ENCODE measurements around the gene ACAT2. TPM values are rescaled to one million over a fixed set of nuclear protein-coding genes. Genes with fewer than 3 reads are reported as not detected.
A peak's percentile ranks its signal among the peaks of the same experiment; 100 is the strongest.
"Not testable (repeated sequence)": the region's sequence is repeated elsewhere in the genome, so short reads cannot be mapped to it uniquely, and the experiment has no call there.

The ACAT2 gene
- total RNA-seq = 32.7 and 83.6 TPM in 2 replicates

DNA sequence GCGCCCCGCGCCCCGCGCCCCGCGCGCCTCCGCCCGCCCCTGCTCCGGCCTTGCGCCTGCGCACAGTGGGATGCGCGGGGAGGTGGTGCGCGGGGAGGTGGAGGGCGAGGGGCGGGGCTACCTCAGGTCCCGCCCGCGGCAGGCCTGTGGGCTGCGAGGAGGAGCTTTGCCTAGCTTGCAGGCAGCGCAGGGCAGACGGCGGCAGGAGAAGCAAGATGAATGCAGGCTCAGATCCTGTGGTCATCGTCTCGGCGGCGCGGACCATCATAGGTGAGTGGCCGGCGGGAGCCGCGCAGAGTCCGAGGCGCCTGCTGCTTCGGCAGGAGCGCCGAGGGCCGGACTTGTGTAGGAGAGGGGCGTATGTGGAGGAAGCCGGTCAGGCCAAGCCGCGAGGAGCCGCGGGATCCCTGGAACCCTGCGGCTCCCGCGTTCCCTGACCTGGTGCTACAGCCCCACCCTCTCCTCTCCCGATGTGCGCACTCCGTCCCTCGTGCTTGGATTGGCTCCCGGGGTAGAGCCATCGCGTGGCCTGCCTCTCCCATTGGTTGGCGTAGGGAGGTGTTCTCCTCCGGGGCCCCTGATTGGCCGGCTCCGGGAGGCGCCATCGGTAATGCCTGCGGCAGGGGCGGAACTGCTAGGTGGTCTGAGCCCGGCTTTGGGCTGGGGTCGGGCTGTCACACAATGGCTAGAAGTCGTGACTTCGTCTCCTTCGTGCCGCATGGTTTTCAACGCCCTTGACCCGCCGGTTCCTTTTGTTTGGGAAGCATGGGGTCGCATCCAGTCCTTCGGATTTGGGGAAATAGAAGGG lies at the start of gene ACAT2:
Gene ACAT2, plus strand, starts transcription at position 173 of the 808 bp plus-strand sequence. Its CDS starts 43 bp downstream, at position 216.
- DNase-seq (ENCODE audit: low read depth in 2 of 2) = peak; percentile 87 to 94

DNA sequence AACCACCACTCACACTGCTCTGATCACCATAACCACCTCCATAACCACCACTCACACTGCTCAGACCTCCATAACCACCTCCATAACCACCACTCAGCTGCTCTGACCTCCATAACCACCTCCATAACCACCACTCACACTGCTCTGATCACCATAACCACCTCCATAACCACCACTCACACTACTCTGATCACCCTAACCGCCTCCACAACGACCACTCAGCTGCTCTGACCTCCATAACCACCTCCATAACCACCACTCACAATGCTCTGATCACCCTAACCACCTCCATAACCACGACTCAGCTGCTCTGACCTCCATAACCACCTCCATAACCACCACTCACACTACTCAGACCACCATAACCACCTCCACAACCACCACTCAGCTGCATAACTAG lies 49.5 kb upstream of the ACAT2 start:
- not testable (repeated sequence) for DNase-seq (ENCODE audit: low read depth in 2 of 2)

DNA sequence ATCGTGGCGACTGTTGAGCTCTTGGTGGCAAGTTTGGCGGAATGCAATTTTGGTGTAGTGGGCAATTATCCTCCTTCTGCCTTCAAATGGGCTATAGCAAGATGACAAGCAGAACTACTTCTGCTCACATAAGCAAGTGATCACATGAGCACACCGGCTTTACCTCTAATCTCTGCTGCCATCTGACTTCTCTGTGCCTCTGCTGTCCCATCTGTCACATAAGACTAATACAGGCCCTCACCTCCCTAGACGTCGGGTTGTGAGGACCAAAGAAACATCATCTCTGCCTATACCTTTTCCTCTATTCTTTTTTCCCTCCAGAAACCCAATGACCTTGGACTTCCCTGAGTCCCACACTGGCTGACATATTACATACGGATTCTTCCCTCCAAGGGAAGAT lies 47.9 kb upstream of the ACAT2 start:
- DNase-seq (ENCODE audit: low read depth in 2 of 2) = no peak

DNA sequence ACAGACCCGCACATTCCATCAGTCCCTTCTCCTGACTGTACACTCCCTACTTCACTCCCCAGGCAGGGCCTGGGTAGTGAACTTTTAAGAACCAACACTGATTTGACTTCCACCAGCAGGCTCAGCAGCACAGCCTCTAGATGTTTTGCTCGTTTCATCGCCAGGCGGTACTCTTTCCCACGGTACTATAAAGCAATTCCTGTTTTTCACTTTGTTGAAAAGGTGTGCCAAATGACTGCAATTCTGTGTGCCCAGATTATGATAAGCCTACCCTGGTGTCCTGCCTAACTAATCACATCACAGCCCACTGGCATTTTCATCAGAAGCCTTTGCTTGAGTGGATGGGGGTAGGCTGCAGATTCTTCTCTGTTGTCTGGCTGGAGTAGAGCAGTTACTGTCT lies 47.4 kb upstream of the ACAT2 start:
- DNase-seq (ENCODE audit: low read depth in 2 of 2) = peak; percentile 32 to 67

DNA sequence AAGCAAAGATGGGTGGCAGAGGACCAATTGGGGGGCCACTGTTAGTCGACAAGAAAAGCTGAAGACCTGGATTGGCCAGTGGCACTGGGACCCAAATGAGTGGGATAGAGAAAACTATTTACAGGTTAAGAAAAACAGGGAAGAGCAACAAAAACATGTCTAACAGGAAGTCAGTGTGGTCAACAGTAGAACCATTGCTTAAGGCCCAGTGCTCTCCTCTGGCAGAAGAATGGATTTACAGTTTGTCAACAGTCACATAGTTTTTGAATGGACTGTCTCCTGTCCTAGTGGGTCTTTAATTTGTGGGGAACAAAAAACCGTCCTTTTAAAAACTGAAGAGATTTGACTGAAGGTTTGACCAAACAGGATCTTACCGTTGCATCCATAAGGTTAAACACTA lies 46.7 kb upstream of the ACAT2 start:
- DNase-seq (ENCODE audit: low read depth in 2 of 2) = no peak

DNA sequence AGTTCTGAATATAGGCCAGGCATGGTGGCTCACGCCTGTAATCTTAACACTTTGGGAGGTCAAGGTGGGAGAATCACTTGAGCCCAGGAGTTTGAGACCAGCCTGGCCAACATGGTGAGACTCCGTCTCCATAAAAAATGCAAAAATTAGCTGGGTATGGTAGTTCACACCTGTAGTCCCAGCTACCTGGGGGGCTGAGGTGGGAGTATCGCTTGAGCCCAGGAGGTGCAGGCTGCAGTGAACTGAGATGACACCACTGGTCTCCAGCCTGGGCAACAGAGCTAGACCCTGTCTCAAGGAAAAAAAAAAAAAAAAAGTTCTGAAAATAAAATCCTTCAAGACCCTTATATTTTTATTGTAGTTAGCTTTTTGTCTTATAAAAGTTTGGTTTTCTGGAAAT lies 46.2 kb upstream of the ACAT2 start:
- DNase-seq (ENCODE audit: low read depth in 2 of 2) = no peak

DNA sequence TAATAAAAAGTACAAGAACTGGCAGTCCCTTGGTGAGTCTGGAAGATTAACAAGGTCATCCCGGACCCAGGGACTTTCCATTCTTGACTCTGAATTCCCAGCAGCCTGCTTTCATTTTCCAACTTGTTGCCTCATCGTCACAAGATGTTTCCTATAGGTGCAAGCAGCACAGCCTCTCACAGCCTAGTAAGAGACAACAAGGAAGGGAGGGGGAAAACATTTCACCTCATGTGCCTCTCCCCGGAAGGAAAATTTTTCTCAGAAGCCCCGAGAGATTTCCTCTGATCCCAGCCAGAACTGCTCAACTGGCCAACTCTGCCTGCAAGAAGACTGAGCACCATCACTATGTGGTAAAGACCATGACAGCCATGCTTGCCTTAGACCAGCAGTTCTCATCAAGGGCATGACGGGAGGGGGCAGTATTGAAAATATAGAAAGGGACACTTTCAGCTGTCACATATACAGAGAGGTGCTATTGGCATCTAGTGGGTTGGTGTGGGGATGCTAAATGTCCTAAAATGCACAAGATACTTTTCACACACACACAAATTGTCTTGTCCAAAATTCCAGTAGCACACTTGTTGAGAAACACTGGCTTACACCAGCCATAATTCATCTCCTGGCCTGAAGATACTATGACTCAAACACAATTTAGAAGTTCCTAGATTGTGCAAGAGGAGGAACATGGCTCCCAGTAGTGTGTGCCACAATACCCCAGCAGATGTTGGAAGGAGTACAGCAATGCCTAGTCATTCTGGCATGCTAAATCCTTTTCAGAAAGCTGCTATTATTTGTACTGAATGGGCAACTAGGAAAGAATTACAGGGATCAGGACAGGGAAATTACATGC lies 45.4 kb upstream of the ACAT2 start:
- DNase-seq (ENCODE audit: low read depth in 2 of 2) = peak; percentile 52 to 59

DNA sequence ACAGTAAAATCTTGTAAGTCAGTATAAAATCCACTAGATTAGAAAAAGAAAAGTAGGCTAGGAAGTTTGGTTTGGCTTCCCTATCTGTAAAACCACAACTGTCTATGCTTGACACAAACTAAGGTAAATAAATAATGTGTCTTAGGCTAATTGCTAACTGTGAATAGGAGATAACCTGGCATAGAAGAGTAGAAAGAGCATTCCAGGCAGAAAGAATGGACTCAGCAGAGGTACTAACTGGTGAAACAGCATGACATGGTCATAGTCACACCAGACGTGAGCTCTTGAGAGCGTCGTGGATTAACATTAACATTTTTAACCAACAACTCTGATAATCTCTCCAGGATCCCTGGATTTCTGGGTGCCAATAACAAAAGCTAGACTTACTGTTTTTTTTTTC lies 43.2 kb upstream of the ACAT2 start:
- no peak for DNase-seq (ENCODE audit: low read depth in 2 of 2)

DNA sequence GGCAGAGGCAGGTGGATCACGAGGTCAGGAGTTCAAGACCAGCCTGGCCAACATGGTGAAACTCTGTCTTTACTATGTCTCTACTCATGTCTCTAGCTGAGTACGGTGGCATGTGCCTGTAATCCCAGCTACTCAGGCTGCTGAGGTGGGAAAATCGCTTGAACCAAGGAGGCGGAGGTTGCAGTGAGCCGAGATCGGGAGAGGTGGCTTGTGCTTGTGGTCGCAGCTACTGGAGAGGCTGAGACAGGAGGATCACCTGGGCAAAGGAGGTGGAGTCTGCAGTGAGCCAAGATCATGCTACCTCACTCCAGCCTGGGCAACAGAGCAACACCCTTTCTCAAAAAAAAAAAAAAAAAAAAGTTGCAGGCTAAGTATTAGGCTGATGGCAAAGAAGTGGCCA lies 42.6 kb upstream of the ACAT2 start:
- DNase-seq (ENCODE audit: low read depth in 2 of 2) = no peak

DNA sequence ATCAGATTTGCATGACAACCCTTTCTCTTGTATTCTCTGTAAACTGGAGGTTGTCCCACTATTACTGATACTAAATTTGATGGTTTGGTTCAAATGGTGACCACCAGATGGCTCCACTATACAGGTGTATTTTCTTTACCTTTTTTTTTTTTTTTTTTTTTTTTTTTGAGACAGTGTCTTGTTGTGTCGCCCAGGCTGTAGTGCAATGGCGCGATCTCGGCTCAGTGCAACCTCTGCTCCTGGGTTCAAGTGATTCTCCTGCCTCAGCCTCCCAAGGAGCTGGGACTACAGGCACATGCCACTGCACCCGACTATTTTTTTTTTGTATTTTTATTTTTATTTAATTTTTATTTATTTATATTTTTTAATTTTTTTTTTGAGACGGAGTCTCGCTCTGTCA lies 41.1 kb upstream of the ACAT2 start:
- DNase-seq (ENCODE audit: low read depth in 2 of 2) = peak; percentile 47 to 53

DNA sequence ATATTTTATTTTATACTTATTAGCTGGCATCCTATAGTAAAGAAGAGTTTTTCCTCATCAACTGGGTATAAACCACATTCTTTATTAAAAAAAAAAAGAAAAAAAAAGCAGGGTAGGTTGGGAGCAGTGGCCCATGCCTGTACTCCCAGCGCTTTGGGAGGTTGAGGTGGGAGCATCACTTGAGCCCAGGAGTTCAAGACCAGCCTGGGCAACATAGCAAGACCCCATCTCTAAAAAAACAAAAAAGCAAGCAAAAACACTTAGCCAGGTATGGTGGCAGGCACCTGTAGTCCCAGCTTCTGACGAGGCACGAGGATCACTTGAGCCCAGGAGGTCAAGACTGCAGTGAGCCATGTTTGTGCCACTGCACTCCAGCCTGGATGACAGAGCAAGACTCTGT lies 39.9 kb upstream of the ACAT2 start:
- DNase-seq (ENCODE audit: low read depth in 2 of 2) = not testable (repeated sequence)

DNA sequence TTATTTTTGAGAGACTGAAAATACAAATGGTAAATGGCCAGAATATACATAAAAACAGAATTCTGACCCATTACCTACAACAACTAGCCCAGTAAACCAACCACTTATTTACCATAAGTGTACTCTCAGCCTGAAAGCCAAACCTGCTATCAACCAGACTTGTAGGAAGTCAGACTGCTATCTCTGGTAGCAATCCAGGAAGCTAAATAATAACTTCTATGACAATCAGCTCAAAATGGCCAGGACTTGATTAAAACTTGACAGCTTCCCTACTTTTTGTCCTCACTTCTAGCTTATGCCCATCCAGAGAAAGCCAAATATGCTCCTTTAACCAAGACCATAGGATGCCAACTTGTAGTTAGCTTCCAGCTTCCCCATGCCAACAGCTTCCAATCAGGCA lies 39.2 kb upstream of the ACAT2 start:
- DNase-seq (ENCODE audit: low read depth in 2 of 2) = no peak

DNA sequence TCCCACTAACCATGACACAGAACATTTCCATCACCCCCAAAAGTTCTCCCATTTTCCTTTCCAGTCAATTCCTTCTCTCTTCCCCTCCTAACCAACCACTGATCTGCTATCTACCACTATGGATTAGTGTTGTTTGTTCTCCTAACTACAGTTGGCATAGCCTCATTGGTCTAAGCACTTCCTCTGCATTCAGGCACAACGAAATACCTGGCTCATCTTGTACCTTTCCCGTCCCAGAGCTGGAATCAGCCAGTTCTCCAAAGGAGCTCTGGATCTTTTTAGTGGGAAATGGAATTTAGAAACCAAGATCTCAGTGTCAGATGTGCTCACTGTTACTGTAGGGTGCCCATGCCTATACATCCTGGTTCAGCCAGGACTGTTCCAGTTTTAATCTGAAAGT lies 38.6 kb upstream of the ACAT2 start:
- DNase-seq (ENCODE audit: low read depth in 2 of 2) = no peak

DNA sequence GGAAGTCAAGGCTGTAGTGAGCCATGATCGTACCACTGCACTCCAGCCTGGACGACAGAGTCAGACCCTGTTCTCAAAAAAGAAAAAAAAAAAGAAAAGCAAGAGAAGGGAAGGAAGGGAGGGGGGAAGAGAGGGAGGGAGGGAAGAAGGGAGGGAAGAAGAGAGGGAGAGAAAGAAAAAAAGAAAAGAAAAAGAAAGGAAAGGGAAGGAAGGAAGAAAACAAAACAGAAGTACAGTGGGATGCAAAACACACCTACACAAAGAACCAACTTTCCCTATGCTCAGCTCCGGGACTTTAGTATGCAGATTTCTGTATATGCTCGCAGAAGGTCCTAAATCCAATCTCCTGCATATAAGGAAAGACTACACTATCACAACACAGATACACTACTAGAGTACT lies 37.1 kb upstream of the ACAT2 start:
- DNase-seq (ENCODE audit: low read depth in 2 of 2) = no peak

DNA sequence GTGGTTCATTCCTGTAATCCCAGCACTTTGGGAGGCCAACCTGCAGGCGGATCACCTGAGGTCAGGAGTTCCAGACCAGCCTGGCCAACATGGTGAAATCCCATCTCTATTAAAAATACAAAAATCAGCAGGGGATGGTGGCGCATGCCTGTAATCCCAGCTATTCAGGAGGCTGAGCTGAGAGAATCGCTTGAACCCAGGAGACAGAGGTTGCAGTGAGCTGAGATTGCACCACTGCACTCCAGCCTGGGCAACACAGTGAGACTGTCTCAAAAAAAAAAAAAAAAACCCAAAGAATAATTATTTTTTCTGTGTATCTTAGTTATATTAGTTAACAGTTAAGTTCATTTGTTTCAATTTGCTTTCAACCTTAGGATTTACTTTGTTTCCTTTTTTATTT lies 36.6 kb upstream of the ACAT2 start:
- not testable (repeated sequence) for DNase-seq (ENCODE audit: low read depth in 2 of 2)

DNA sequence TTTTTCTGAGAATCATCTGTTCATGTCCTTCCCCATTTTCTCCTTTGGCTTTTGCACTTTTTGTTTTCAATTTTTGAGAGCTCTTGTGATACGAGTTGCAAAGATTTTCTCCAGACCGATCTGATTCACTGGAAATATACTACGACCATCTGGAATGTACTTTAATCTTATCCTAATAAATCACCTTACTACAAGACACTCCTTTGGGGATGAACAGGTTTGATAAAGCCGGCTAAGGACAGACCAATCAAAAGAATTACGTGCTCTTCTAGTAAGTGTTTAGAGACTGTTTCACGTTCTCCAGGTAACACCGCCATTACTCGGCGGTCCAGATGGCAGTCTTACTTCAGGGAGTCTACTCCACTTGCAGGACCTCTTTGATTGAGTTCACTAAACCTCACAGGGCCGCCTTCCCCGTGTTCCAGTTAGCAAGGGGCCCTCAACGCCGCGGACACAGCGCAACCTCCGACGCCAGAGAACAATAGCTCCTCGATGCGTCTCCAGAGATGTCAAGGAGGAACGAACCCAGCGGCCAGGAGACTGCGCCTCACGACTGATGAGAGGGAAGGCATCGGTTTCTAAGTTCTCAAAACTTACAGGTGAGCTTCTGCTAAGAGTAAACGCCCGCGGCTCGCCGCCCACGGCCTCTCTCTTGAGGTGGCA lies 35.5 kb upstream of the ACAT2 start:
- no peak for DNase-seq (ENCODE audit: low read depth in 2 of 2)

DNA sequence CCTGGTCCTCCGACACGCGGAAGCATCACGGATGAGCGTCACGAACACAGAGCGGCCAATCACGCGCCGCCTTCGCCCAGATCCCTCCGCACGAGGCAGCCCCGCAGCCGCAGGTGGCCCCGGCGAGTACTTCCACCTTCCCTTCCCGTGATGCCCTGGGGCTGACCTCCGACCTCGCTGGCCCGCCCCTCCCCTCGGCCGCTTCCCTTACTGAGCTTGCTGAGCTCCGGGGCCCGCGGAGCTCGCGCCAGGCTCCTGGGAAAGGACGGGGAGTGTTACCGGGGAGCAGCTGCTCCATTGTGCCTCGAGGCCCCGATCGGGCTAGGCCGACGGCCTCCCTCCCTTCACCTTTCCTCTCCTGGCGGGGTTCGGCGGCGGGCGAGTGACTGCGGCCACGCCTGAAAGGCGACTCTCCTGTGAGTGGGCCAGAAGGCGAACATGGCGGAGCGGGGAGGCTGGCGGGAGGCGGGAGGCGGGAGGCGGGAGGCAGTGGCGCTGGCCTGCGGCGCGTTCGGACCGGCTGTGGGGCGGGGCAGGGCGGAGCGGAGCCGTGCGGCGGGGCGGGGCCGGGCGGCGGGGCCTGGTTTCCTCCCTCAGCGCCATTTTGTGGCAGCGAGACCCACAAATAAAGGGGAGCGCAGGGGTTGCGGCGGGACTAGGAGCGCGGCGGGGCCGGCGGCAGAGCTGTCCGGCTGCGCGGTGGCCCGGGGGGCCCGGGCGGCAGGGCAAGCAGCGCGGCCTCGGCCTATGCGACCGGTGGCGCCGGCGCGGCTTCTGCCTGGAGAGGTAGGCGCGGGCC lies 34.7 kb upstream of the ACAT2 start, which contains the start of gene WTAP:
Gene WTAP, plus strand, starts transcription at position 589 of the 799 bp plus-strand sequence. CDS start 8,760 bp downstream, outside the sequence.
- peak; percentile 93 to 97 for DNase-seq (ENCODE audit: low read depth in 2 of 2)

DNA sequence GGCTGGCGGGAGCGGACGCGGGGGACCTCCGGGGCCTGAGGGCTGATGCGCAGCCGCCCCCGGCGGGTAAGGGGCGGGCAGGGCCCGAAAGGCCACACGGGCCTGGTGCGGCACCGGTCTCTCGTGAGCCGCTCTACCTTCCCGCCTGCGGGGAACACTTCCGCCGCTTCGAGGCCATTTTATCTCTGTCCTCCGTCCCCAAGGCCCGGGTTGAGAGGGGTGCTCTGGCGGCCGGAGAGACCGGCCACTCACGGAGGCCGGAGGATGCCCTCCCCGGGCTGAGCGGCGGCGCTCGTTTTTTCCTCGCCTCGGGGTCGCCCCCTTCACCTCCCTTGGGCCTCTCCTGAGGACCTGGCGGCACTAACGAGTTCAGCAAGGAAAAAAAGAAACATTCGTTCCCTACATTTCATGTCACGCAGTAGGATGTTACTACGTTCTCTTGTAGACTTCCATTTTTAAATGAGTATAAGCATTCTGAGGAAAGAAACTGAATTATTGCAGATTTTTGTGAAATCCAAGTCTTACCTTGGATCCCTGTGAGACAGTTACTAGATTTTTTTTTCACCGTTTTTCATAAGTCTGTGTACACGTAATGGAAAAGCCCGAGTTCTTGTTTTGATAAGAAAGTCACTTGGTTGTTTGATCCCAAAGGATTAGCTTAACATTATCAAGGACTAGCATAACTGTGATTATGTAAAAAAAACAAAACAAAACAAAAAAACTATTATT lies 34.0 kb upstream of the ACAT2 start:
- peak; percentile 45 to 72 for DNase-seq (ENCODE audit: low read depth in 2 of 2)

DNA sequence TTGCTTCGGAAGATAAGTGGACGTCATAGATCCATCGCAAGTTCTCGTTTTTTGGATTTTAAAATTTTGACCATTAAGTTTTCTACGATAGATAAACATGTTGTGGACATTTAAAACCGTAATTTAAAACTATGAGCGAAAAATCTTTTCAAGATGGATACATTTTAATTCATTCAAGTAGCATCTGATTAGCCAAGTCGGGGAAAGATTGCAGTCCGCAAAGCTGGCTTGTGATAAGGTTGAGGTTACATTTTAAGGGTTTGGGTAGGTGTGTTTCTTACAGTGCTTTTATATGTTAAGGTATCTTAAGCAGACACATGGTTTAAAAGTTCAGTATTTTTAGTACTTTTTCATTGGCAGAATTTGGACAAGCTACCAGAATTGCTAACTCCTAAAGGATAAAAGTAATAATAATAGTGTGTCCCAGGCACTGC lies 33.3 kb upstream of the ACAT2 start:
- peak in 1 of 2 donors; percentile 9 for DNase-seq (ENCODE audit: low read depth in 2 of 2)

DNA sequence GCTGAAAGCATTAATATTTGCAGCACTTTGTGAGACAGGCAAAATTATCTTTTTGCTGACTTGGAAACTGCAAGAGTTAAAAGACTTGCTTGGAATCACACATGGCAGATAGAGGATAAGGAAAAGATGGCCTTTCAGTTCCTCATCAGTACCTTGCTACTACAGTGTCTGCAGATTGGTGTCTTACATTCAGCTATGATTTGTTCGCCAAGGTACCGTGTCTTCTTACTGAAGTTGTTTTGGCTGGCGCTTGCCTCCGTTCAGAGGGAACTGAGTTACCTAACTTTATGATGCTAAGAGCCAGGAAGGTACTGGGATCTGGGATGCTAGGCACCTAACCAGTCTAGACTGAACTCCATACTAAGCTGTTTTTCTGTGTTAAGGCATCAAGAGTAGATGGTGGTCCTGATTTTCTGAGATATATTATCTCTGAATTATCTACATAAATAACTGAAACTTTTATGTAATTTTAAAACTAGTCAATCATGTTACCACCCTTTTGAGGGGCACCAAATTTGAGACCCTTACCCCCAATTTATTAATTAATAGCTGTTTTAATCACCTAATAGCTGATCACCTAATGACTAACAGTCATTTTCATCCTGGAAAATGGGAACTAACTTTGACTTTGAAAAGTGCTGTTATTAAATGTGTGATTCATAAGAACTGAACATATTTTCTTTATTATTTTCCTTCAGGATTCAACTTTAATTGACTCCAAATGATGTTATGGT lies 32.1 kb upstream of the ACAT2 start:
- peak in 1 of 2 donors; percentile 7 for DNase-seq (ENCODE audit: low read depth in 2 of 2)
